GM04504 (cell line): ENCODE results near the gene PACSIN3.
"Not testable (repeated sequence)": the region's sequence is repeated elsewhere in the genome, so short reads cannot be mapped to it uniquely, and the experiment has no call there.

Experiments
- DNase-seq: peaks from one replicate; pipeline ENCODE4 v3.0.0-alpha.2; 2012; ENCODE audit warnings: low read depth

Gene PACSIN3

GRCh38 chr11:47186076-47186699 is at the start of gene PACSIN3:
Gene PACSIN3 (minus strand): TSS chr11:47186434. CDS start chr11:47182727, 3,707 bp downstream.
- DNase-seq, result no peak

DNA sequence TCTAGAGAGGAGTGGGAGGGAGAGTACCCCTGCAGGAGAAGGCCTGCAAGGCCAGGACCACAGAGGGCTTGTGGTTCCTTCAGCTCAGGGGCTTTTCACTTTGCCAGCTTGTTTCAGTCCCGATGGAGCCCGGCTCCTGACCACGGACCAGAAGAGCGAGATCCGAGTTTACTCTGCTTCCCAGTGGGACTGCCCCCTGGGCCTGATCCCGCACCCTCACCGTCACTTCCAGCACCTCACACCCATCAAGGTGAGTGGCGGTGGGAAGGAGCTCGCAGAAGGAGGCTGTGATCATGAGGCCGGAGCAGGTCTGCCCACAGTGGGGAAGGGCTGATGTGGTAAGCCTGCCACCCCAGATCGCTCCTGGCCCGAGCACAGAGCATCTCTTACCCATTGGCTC is 48.9 kb upstream of the PACSIN3 start:
- no peak for DNase-seq

DNA sequence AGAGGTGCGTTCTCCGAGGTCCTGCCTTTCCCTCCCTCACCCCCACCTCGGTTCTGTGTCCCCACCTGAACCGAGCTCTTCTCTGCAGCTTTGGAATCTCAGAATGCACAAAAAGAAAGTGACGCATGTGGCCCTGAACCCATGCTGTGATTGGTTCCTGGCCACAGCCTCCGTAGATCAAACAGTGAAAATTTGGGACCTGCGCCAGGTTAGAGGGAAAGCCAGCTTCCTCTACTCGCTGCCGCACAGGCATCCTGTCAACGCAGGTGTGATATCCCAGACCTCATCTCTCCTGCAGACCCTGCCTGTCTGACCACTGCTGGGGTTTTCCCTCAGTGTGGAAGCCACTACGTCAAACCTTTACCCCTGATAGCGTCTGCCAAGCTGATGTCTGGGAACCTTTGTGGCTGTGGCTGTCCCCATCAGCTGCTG is 48.5 kb upstream of the PACSIN3 start:
- DNase-seq, result no peak

GRCh38 chr11:47233989-47234668 is 47.9 kb upstream of the PACSIN3 start:
- peak; percentile 71 for DNase-seq

- no peak for DNase-seq
These were observed 46.8 kb upstream of the PACSIN3 start for GRCh38 chr11:47233051-47233450.

- no peak for DNase-seq
These were observed 42.9 kb upstream of the PACSIN3 start for GRCh38 chr11:47229161-47229560.

DNA sequence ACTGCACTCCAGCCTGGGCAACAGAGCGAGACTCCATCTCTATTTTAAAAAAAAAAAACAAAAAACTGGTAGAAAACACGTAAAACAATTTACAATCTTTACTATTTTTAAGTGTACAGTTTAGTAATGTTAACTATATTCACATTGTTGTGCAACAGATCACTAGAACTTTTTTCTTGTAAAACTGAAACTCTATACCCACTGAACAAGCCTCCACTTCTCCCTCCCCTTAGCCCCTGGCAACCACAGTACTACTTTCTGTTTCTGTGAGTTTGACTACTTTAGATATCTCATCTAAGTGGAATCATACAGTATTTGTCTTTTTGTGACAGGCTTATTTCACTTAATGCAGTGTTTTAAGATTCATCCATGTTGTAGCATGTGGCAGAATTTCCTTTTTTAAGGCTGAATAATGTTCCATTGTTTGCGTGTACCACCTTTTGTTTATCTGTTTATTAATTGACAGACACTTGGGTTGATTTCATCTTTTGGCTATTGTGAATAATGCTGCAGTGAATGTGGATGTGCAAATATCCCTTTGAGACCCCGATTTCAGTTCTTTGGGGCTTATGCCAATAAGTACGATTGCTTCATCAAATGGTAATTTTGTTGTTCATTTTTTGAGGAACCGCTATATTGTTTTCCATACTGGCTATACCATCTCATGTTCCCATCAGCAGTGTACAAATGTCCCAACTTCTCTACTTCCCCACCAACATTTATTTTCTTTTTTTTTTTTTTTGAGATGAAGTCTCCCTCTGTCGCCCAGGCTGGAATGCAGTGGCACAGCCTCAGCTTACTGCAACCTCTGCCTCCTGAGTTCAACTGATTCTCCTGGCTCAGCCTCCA is 39.5 kb upstream of the PACSIN3 start:
- DNase-seq, result no peak

GRCh38 chr11:47222696-47223095 is 36.5 kb upstream of the PACSIN3 start:
- no peak for DNase-seq

DNA sequence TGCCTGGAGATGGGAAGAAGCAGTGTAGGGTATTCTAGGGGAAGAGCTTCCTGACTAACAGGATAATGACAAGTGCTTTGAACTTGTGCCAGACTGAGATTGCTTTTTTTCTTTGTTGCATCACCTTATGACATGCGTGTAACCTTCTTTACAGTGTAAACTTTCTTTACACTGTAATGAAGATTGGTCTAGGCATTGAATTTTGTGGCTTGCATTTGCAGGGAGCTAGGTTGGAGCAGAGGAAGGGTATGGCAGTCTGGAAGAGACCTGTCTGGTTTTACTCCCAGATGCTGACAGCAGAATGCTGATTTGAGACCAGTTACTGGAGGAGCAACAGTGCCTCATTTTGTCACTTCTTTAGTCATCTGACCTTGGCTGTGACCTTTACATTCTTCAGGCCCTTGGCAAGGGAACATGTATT is 34.2 kb upstream of the PACSIN3 start:
- DNase-seq, result peak; percentile 24

DNA sequence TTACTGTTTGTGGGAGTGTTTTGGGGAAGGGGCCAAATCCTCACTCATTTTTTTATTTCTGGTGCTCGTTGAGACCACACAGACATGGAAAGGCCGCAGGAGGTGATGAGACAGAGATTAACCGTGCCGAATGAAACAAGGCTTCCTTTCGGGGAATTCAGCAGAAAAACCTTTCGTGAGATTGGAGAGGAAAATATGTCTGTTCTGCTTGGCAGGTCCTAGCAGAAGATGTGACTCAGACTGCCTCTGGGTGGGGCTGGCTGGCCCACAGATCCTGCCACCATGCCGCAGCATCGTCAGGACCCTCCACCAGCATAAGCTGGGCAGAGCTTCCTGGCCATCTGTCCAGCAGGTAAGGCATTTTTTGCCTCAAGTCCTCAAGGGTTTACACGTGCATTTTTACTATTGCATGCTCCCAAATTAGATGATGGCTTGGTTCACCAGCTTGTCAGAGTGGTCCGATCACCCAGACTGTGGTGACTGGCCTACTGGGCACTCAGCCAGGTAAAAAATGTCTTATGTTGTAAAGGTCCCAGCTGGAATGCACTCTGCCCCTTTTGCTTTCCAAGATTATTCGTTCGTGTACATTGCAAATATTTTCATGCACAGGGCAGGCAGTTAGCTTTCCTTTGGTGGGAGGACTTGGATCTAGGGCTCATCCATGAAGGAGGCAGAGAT is 30.0 kb upstream of the PACSIN3 start:
- peak; percentile 69 for DNase-seq

- DNase-seq, result no peak
These were observed 29.2 kb upstream of the PACSIN3 start for GRCh38 chr11:47215366-47215910.

DNA sequence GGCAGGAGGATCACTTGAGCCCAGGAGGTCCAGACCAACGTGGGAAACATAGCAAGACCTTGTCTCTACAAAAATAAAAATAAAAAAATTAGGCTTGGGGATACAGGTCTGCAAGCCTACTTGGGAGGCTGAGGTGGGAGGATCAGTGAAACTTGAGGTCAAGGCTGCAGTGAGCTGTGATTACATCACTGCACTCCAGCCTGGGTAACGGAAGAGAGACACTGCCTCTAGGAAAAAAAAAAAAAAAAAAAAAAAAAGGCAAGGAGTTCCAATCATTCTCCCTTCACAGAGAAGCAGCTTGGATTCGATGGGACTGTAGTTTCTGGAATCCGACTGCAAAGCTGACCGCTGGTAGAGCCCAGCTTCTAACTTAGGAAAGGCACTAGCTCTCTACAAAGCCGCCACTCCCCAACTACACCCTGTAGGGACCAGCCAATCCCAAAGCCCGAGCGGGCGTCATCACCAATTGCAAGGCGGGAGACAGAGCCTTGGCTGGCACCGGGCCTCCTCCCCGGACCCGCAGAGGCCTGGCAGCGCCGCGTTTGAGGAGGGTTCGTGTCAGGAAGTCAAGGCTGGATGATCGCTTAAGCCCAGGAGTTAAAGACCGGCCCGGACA is 27.8 kb upstream of the PACSIN3 start:
- peak; percentile 81 for DNase-seq

GRCh38 chr11:47212938-47213337 is 26.7 kb upstream of the PACSIN3 start:
- no peak for DNase-seq

DNA sequence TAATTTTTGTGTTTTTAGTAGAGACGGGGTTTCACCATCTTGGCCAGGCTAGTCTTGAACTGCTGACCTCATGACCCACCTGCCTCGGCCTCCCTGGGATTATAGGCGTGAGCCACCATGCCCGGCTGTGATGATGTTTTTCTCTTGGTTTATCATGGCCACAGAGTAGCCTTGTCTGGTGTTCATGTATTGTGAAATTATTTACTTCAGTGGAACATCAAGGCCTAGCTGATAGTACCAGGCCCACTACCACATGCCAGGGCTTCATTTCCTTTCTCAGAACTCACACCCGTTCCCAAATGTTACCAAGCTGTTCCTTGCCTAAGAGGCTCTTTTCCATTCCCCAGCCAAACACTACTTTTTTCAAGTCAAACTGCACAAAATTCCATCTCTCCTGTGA is 22.4 kb upstream of the PACSIN3 start:
- no peak for DNase-seq

DNA sequence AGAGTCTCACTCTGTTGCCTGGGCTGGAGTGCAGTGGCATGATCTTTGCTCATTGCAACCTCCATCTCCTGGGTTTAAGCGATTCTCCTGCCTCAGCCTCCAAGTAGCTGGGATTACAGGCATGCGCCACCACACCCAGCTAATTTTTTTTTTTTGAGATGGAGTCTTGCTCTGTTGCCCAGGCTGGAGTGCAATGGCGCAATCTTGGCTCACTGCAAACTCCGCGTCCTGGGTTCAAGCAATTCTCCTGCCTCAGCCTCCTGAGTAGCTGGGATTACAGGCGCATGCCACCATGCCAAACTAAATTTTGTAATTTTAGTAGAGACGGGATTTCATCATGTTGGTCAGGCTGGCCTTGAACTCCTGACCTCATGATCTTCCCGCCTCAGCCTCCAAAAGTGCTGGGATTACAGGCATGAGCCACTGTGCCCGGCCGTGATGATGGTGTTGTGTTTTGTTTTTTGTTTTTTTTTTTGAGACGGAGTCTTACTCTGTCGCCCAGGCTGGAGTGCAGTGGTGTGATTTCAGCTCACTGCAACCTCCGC is 21.8 kb upstream of the PACSIN3 start:
- DNase-seq, result not testable (repeated sequence)

DNA sequence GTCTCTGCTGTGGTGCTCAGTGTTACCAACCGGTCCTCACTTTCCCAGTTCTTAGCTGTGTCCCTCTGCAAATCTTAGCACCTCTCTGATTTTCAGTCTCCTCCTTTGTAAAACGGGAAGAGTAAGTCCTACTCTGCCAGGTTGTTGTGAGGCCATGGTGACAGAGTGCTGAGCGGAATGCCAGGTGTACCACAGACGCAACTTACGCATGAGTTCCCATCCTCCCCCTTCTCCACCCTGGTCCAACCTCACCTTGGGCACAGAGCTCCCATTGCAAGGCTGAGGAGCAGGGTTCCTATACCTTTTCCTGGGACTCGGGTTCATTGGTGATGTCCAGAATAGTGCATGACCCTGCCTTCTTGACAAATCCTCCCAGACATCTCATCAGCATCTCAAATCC is 21.2 kb upstream of the PACSIN3 start:
- no peak for DNase-seq

DNA sequence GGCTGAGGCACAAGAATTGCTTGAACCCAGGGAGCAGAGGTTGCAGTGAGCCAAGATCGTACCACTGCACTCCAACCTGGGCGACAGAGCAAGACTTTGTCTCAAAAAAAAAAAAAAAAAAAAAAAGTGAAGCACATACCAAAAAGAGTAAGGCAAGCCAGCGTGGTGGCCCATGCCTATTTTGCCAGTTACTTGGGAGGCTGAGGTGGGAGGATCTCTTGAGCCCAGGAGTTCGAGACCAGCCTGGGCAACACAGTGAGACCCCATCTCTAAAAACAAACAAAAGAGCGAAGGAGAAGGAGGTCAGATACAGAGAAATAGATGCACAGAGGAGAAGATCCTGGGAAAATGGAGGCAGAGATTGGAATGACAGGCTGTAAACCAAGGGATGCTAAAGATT is 20.3 kb upstream of the PACSIN3 start:
- DNase-seq, result not testable (repeated sequence)

- DNase-seq, result no peak
These were observed 18.4 kb upstream of the PACSIN3 start for GRCh38 chr11:47204637-47204989.

DNA sequence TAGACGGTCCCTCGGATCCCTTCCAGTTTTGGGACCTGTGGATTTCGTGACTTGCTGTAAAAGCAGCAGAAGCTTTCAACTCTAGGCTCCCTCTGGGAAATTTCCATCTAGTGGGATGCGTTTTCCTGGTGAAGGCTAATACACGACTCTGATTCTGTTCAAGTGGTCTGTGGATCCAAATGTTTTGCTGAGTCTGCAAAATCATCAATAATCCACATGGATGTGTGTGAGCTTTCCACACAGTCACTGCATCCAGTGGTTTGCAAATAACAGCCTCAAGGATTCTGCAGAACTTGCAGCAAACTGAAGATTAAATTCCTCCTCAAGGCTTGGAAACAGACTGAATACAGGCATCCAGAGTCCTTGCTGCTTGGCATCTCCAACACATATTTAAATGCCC is 16.3 kb upstream of the PACSIN3 start:
- no peak for DNase-seq

- no peak for DNase-seq
These were observed 14.8 kb upstream of the PACSIN3 start for GRCh38 chr11:47201015-47201414.

- not testable (repeated sequence) for DNase-seq
These were observed 11.9 kb upstream of the PACSIN3 start for GRCh38 chr11:47198161-47198560.
